ENCODE data around the gene RGR. TPM values are rescaled to one million over a fixed set of nuclear protein-coding genes. Genes with fewer than 3 reads are reported as not detected.

RGR gene
- total RNA-seq, 1 experiment from 2014 or later, result not detected

DNA sequence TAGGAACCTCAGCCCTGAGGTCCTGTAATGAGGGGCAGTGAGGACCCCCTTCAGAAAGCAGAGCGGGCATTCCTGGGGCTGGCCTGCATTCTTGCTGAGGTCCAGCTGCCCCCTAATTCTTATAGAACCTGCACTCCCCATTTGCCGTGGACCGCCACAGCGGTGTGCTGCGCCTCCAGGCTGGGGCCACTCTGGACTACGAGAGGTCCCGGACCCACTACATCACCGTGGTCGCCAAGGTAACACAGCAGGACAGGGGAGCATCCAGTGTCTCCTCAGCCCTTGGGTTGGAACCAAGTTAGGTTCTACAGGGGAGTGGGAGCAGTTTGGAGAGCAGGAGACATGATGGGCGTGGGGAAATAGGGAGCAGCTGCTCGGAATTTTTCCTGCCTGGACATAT lies 43.2 kb upstream of the RGR start:
- POLR2A ChIA-PET, result interaction anchor here (0.6 kb wide), 1 partner anchor 175 kb away, joined by 4 read pairs; no protein-coding TSS in a partner anchor
- no peak overlapping the region for H3K4me3 Mint-ChIP-seq
- H3K4me1 Mint-ChIP-seq, result no peaks in the 10 kb centered on the region
- no peak overlapping the region for H3K27ac Mint-ChIP-seq
- H3K9me3 Mint-ChIP-seq, result no peaks in the 10 kb centered on the region
- H3K36me3 Mint-ChIP-seq, result no peaks in the 10 kb centered on the region
- TF ChIP-seq SMAD3 (CRISPR knock-in tag; IDR thresholded peaks at IDR 0.05; ENCODE audit: borderline replicate concordance), result no peak
- TF ChIP-seq ZNF281 (CRISPR knock-in tag; IDR thresholded peaks at IDR 0.05), result no peak
- no peak for TF ChIP-seq GABPB1 (CRISPR knock-in tag; IDR thresholded peaks at IDR 0.05)
- no peak for TF ChIP-seq MYBL2 (CRISPR knock-in tag; IDR thresholded peaks at IDR 0.05)
- no peak for TF ChIP-seq ZBTB43 (CRISPR knock-in tag; IDR thresholded peaks at IDR 0.05)
- no peak for TF ChIP-seq E2F1 (CRISPR knock-in tag; IDR thresholded peaks at IDR 0.05)
- TF ChIP-seq NR2C2 (CRISPR knock-in tag; IDR thresholded peaks at IDR 0.05), result no peak
- TF ChIP-seq, protein P1, sequence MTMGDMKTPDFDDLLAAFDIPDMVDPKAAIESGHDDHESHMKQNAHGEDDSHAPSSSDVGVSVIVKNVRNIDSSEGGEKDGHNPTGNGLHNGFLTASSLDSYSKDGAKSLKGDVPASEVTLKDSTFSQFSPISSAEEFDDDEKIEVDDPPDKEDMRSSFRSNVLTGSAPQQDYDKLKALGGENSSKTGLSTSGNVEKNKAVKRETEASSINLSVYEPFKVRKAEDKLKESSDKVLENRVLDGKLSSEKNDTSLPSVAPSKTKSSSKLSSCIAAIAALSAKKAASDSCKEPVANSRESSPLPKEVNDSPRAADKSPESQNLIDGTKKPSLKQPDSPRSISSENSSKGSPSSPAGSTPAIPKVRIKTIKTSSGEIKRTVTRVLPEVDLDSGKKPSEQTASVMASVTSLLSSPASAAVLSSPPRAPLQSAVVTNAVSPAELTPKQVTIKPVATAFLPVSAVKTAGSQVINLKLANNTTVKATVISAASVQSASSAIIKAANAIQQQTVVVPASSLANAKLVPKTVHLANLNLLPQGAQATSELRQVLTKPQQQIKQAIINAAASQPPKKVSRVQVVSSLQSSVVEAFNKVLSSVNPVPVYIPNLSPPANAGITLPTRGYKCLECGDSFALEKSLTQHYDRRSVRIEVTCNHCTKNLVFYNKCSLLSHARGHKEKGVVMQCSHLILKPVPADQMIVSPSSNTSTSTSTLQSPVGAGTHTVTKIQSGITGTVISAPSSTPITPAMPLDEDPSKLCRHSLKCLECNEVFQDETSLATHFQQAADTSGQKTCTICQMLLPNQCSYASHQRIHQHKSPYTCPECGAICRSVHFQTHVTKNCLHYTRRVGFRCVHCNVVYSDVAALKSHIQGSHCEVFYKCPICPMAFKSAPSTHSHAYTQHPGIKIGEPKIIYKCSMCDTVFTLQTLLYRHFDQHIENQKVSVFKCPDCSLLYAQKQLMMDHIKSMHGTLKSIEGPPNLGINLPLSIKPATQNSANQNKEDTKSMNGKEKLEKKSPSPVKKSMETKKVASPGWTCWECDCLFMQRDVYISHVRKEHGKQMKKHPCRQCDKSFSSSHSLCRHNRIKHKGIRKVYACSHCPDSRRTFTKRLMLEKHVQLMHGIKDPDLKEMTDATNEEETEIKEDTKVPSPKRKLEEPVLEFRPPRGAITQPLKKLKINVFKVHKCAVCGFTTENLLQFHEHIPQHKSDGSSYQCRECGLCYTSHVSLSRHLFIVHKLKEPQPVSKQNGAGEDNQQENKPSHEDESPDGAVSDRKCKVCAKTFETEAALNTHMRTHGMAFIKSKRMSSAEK (CRISPR knock-in tag; IDR thresholded peaks at IDR 0.05; ENCODE audit: borderline replicate concordance), result no peak
- TF ChIP-seq, protein P2, sequence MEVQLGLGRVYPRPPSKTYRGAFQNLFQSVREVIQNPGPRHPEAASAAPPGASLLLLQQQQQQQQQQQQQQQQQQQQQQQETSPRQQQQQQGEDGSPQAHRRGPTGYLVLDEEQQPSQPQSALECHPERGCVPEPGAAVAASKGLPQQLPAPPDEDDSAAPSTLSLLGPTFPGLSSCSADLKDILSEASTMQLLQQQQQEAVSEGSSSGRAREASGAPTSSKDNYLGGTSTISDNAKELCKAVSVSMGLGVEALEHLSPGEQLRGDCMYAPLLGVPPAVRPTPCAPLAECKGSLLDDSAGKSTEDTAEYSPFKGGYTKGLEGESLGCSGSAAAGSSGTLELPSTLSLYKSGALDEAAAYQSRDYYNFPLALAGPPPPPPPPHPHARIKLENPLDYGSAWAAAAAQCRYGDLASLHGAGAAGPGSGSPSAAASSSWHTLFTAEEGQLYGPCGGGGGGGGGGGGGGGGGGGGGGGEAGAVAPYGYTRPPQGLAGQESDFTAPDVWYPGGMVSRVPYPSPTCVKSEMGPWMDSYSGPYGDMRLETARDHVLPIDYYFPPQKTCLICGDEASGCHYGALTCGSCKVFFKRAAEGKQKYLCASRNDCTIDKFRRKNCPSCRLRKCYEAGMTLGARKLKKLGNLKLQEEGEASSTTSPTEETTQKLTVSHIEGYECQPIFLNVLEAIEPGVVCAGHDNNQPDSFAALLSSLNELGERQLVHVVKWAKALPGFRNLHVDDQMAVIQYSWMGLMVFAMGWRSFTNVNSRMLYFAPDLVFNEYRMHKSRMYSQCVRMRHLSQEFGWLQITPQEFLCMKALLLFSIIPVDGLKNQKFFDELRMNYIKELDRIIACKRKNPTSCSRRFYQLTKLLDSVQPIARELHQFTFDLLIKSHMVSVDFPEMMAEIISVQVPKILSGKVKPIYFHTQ (CRISPR knock-in tag; IDR thresholded peaks at IDR 0.05), result no peak
- TF ChIP-seq MXD4 (CRISPR knock-in tag; IDR thresholded peaks at IDR 0.05; ENCODE audit: borderline replicate concordance), result no peak
- TF ChIP-seq TCF7 (CRISPR knock-in tag; IDR thresholded peaks at IDR 0.05; ENCODE audit: low read depth), result no peak
- no peak for TF ChIP-seq JAZF1 (CRISPR knock-in tag; IDR thresholded peaks at IDR 0.05)
- TF ChIP-seq, protein P3, sequence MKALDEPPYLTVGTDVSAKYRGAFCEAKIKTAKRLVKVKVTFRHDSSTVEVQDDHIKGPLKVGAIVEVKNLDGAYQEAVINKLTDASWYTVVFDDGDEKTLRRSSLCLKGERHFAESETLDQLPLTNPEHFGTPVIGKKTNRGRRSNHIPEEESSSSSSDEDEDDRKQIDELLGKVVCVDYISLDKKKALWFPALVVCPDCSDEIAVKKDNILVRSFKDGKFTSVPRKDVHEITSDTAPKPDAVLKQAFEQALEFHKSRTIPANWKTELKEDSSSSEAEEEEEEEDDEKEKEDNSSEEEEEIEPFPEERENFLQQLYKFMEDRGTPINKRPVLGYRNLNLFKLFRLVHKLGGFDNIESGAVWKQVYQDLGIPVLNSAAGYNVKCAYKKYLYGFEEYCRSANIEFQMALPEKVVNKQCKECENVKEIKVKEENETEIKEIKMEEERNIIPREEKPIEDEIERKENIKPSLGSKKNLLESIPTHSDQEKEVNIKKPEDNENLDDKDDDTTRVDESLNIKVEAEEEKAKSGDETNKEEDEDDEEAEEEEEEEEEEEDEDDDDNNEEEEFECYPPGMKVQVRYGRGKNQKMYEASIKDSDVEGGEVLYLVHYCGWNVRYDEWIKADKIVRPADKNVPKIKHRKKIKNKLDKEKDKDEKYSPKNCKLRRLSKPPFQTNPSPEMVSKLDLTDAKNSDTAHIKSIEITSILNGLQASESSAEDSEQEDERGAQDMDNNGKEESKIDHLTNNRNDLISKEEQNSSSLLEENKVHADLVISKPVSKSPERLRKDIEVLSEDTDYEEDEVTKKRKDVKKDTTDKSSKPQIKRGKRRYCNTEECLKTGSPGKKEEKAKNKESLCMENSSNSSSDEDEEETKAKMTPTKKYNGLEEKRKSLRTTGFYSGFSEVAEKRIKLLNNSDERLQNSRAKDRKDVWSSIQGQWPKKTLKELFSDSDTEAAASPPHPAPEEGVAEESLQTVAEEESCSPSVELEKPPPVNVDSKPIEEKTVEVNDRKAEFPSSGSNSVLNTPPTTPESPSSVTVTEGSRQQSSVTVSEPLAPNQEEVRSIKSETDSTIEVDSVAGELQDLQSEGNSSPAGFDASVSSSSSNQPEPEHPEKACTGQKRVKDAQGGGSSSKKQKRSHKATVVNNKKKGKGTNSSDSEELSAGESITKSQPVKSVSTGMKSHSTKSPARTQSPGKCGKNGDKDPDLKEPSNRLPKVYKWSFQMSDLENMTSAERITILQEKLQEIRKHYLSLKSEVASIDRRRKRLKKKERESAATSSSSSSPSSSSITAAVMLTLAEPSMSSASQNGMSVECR (CRISPR knock-in tag; IDR thresholded peaks at IDR 0.05; ENCODE audit: borderline replicate concordance), result no peak
- TF ChIP-seq, protein P4, sequence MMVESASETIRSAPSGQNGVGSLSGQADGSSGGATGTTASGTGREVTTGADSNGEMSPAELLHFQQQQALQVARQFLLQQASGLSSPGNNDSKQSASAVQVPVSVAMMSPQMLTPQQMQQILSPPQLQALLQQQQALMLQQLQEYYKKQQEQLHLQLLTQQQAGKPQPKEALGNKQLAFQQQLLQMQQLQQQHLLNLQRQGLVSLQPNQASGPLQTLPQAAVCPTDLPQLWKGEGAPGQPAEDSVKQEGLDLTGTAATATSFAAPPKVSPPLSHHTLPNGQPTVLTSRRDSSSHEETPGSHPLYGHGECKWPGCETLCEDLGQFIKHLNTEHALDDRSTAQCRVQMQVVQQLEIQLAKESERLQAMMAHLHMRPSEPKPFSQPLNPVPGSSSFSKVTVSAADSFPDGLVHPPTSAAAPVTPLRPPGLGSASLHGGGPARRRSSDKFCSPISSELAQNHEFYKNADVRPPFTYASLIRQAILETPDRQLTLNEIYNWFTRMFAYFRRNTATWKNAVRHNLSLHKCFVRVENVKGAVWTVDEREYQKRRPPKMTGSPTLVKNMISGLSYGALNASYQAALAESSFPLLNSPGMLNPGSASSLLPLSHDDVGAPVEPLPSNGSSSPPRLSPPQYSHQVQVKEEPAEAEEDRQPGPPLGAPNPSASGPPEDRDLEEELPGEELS (CRISPR knock-in tag; IDR thresholded peaks at IDR 0.05), result no peak
- TF ChIP-seq SP1 (CRISPR knock-in tag; conservative IDR thresholded peaks at IDR 0.05), result no peak
- TF ChIP-seq NFYB (CRISPR knock-in tag; conservative IDR thresholded peaks at IDR 0.05; ENCODE audit: low read depth), result no peak
- peaks cover 10% of the 10 kb centered on the region for H3K27me3 Mint-ChIP-seq (ENCODE audit: low read depth)
- CTCF ChIA-PET, result interaction anchor here (0.6 to 9.2 kb wide), 10 partner anchors 7 to 142 kb away, joined by 3 to 75 read pairs (median 6); partner anchors contain the start of genes CDHR1 and GHITM
- DNase-seq (ENCODE audit: low spot score) (no peak), ATAC-seq (no peak)

Data from WTC11 (cell line).